Hepatocyte (in vitro differentiated cells): ENCODE results near the gene APBB2. TPM values are rescaled to one million over a fixed set of nuclear protein-coding genes. Genes with fewer than 3 reads are reported as not detected.

Source experiments
- DNase-seq: peaks from one replicate; pipeline ENCODE4 v3.0.0-alpha.2; 2016; ENCODE audit warnings: low spot score
- H2AFZ ChIP-seq: fragments of 200-600 bp; sonication (generic); 2 replicates; pipeline ENCODE4 v1.6.0; 2016; ENCODE audit warnings: antibody characterized with exemption, mild to moderate bottlenecking
- H3K27ac ChIP-seq: fragments of 200-600 bp; sonication (generic); 2 replicates; pipeline ENCODE4 v1.5.1; 2016; ENCODE audit warnings: mild to moderate bottlenecking
- H3K27me3 ChIP-seq: fragments of 200-600 bp; sonication (generic); 2 replicates; pipeline ENCODE4 v1.6.1; 2016
- H3K36me3 ChIP-seq: fragments of 200-600 bp; sonication (generic); replicated peaks from 2 replicates; pipeline ENCODE4 v1.5.1; 2016; ENCODE audit warnings: low read depth; ENCODE audit not compliant: insufficient read depth
- H3K4me1 ChIP-seq: fragments of 200-600 bp; sonication (generic); 2 replicates; pipeline ENCODE4 v1.5.1; 2016; ENCODE audit warnings: mild to moderate bottlenecking, moderate library complexity; ENCODE audit not compliant: insufficient read depth
- H3K4me2 ChIP-seq: fragments of 200-600 bp; sonication (generic); 2 replicates; pipeline ENCODE4 v1.6.0; 2016
- H3K4me3 ChIP-seq: fragments of 200-600 bp; sonication (generic); 2 replicates; pipeline ENCODE4 v1.5.1; 2016; ENCODE audit warnings: mild to moderate bottlenecking
- H3K79me2 ChIP-seq: fragments of 200-600 bp; sonication (generic); 2 replicates; pipeline ENCODE4 v1.6.0; 2017; ENCODE audit warnings: mild to moderate bottlenecking
- H3K9me2 ChIP-seq: fragments of 200-600 bp; sonication (generic); replicated peaks from 2 replicates; pipeline ENCODE4 v1.6.0; 2017; ENCODE audit warnings: mild to moderate bottlenecking; ENCODE audit not compliant: insufficient read depth
- H3K9me3 ChIP-seq: fragments of 200-600 bp; sonication (generic); 2 replicates; pipeline ENCODE4 v1.5.1; 2016; ENCODE audit warnings: low read depth, mild to moderate bottlenecking
- H4K20me1 ChIP-seq: fragments of 200-600 bp; sonication (generic); 2 replicates; pipeline ENCODE4 v1.6.0; 2016; ENCODE audit warnings: mild to moderate bottlenecking; ENCODE audit not compliant: insufficient read depth, poor library complexity, severe bottlenecking
- CTCF ChIP-seq: fragments of 200-600 bp; sonication (generic); IDR thresholded peaks from 2 replicates; pipeline ENCODE4 v1.5.1; 2016; ENCODE audit warnings: antibody characterized with exemption, mild to moderate bottlenecking; ENCODE audit not compliant: poor library complexity
- EZH2 ChIP-seq: fragments of 200-600 bp; sonication (generic); IDR thresholded peaks from 2 replicates; pipeline ENCODE4 v1.6.1; 2016; ENCODE audit warnings: antibody characterized with exemption, mild to moderate bottlenecking, borderline replicate concordance
- EZH2phosphoT487 ChIP-seq: fragments of 200-600 bp; sonication (generic); IDR thresholded peaks from one replicate; pipeline ENCODE4 v1.6.1; 2018; ENCODE audit warnings: antibody characterized with exemption, mild to moderate bottlenecking, low read depth, moderate library complexity; ENCODE audit not compliant: unreplicated experiment, severe bottlenecking
- WGBS: methylation state at CpG from one replicate; pipeline ENCODE4 v1.1.6; 2016; ENCODE audit warnings: low lambda C conversion rate; ENCODE audit errors: missing lambda C conversion rate; 5-methylcytosine and 5-hydroxymethylcytosine counted together
- polyA plus RNA-seq: library from polyadenylated mRNA; unstranded; fragments of >200 nt; fragmentation: Nextera tagmentation; extraction: Ambion mirVana; gene quantifications from 2 replicates; pipeline ENCODE4 v1.2.1, GENCODE V29; 2016
- total RNA-seq: library from RNA; depleted of rRNA; stranded (reverse); fragments of >200 nt; gene quantifications from 2 replicates; pipeline ENCODE4 v1.2.3, GENCODE V29; 2014

Gene APBB2
- total and polyA plus RNA-seq, 2 experiments from 2014 or later: 23.4 to 47.5 TPM

GRCh38 chr4:41160012-41160789 is 54.1 kb downstream of the APBB2 start:
- H3K9me2 ChIP-seq: no peaks in the 10 kb centered on the region
- DNase-seq: peak; percentile 78
- H3K4me2 ChIP-seq: no peak overlapping the region
- H3K79me2 ChIP-seq: peaks cover 81% of the 10 kb centered on the region
- H2AFZ ChIP-seq: no peak overlapping the region
- H3K27ac ChIP-seq: peak overlapping the region; percentile 74
- no peak overlapping the region for H3K4me3 ChIP-seq
- H4K20me1 ChIP-seq: no peaks in the 10 kb centered on the region
- H3K9me3 ChIP-seq: no peaks in the 10 kb centered on the region
- H3K4me1 ChIP-seq: peaks cover 19% of the 10 kb centered on the region
- no peak for TF ChIP-seq EZH2phosphoT487
- H3K27me3 ChIP-seq: no peaks in the 10 kb centered on the region
- no peaks in the 10 kb centered on the region for H3K36me3 ChIP-seq
- 67% methylated on average over 10 of the region's 10 CpGs for WGBS

GRCh38 chr4:41158756-41159155 is 55.6 kb downstream of the APBB2 start:
- H4K20me1 ChIP-seq: no peaks in the 10 kb centered on the region
- H3K4me2 ChIP-seq: no peak overlapping the region
- no peak overlapping the region for H3K27ac ChIP-seq
- H3K27me3 ChIP-seq: no peaks in the 10 kb centered on the region
- no peaks in the 10 kb centered on the region for H3K9me2 ChIP-seq
- DNase-seq: no peak
- H3K36me3 ChIP-seq: no peaks in the 10 kb centered on the region
- H3K9me3 ChIP-seq: no peaks in the 10 kb centered on the region
- no peak overlapping the region for H2AFZ ChIP-seq
- H3K4me1 ChIP-seq: peaks cover 21% of the 10 kb centered on the region
- H3K4me3 ChIP-seq: no peak overlapping the region
- WGBS: 95% methylated on average over 5 of the region's 5 CpGs
- TF ChIP-seq CTCF (no peak), EZH2phosphoT487 (no peak), EZH2 (no peak)
- H3K79me2 ChIP-seq: peaks cover 88% of the 10 kb centered on the region

- Histone ChIP-seq H3K4me1 (peaks cover 20% of the 10 kb centered on the region), H4K20me1 (no peaks in the 10 kb centered on the region), H2AFZ (no peak overlapping the region), H3K4me2 (no peak overlapping the region), H3K36me3 (no peaks in the 10 kb centered on the region), H3K27ac (no peak overlapping the region), H3K79me2 (peaks cover 89% of the 10 kb centered on the region), H3K9me2 (no peaks in the 10 kb centered on the region), H3K4me3 (no peak overlapping the region), H3K27me3 (no peaks in the 10 kb centered on the region), H3K9me3 (no peaks in the 10 kb centered on the region)
- TF ChIP-seq EZH2phosphoT487: no peak
- no peak for TF ChIP-seq EZH2
- no peak for TF ChIP-seq CTCF
- 73% methylated on average over 1 of the region's 1 CpG for WGBS
- no peak for DNase-seq
These were observed 56.1 kb downstream of the APBB2 start for GRCh38 chr4:41158274-41158673.

GRCh38 chr4:41157009-41157408 is 57.3 kb downstream of the APBB2 start:
- no peaks in the 10 kb centered on the region for H4K20me1 ChIP-seq
- no peak overlapping the region for H2AFZ ChIP-seq
- peaks cover 87% of the 10 kb centered on the region for H3K79me2 ChIP-seq
- DNase-seq: no peak
- no peaks in the 10 kb centered on the region for H3K9me3 ChIP-seq
- 88% methylated on average over 6 of the region's 6 CpGs for WGBS
- H3K36me3 ChIP-seq: no peaks in the 10 kb centered on the region
- H3K27ac ChIP-seq: no peak overlapping the region
- TF ChIP-seq CTCF (no peak), EZH2phosphoT487 (no peak), EZH2 (no peak)
- H3K4me2 ChIP-seq: no peak overlapping the region
- H3K4me1 ChIP-seq: peaks cover 12% of the 10 kb centered on the region
- no peaks in the 10 kb centered on the region for H3K9me2 ChIP-seq
- H3K4me3 ChIP-seq: no peak overlapping the region
- no peaks in the 10 kb centered on the region for H3K27me3 ChIP-seq
